BLaER1 treated with 17β-estradiol and CSF1 and Interleukin-3, amounts not matched to agents 10 nM and 100 nM (cell line): ENCODE data around the gene JADE3.
A peak's percentile ranks its signal among the peaks of the same experiment; 100 is the strongest.
"Not testable (repeated sequence)": the region's sequence is repeated elsewhere in the genome, so short reads cannot be mapped to it uniquely, and the experiment has no call there.

Experiments used
- H3K27ac ChIP-seq, 11 experiments: shearing (Covaris generic); formaldehyde crosslinking; 2 replicates each; pipeline ENCODE4 v1.8.1; 2022
- H3K27me3 ChIP-seq, 11 experiments: shearing (Covaris generic); formaldehyde crosslinking; 2 replicates each; pipeline ENCODE4 v1.8.1; 2022
- H3K36me3 ChIP-seq, 11 experiments: shearing (Covaris generic); formaldehyde crosslinking; 2 replicates each; pipeline ENCODE4 v1.8.1; 2022
- H3K4me1 ChIP-seq, 10 experiments: shearing (Covaris generic); formaldehyde crosslinking; 2 replicates each; pipeline ENCODE4 v1.8.1; 2022
- H3K4me2 ChIP-seq, 11 experiments: shearing (Covaris generic); formaldehyde crosslinking; 2 replicates each; pipeline ENCODE4 v1.8.1; 2022
- H3K4me3 ChIP-seq, 10 experiments: shearing (Covaris generic); formaldehyde crosslinking; 2 replicates each; pipeline ENCODE4 v1.8.1; 2022
- H3K9ac ChIP-seq, 11 experiments: shearing (Covaris generic); formaldehyde crosslinking; 2 replicates each; pipeline ENCODE4 v1.8.1; 2022
- H3K9me3 ChIP-seq, 11 experiments: shearing (Covaris generic); formaldehyde crosslinking; replicated peaks in 1 of 11; 2 replicates each; pipeline ENCODE4 v1.8.1; 2022
- H4K20me1 ChIP-seq, 11 experiments: shearing (Covaris generic); formaldehyde crosslinking; 2 replicates each; pipeline ENCODE4 v1.8.1; 2022
- Cebpa-rat ChIP-seq, 11 experiments: shearing (Covaris generic); IDR thresholded peaks; 2 replicates each; pipeline ENCODE4 v1.8.1; 2022

The JADE3 gene

DNA sequence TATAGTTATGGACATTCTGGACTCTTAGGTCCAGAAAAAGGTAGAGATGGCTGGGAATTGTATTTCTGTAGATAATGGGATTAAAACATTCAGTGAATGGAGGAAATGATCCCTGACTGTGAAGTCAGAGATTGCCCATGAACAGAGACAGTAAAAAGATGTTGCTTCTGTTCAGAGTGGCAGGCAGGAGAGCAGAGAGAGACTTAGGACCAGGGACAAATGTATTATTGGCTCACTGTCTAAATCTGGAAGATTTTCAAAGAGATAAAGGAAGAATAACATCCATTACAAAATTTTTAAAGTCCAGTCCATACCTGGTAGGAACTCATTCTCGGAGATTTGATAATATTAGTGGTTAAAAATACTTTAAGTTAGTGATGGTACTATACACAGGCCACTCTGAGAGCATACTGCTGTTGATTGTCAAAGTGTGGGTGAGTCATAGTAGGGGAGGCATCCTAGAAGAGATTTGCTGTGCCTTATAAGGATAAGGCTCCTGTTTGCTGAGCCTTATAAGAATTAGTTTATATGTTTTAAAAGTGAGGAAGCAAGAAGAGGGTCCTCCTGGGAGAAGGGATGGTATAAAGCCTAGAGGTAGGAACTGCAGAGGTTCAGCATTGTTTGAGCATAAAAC lies 53.0 kb downstream of the JADE3 start:
- TF ChIP-seq Cebpa-rat (IDR thresholded peaks at IDR 0.05), result no peak
- H3K4me2 ChIP-seq, result peak overlapping the region in 6 of 11 experiments; percentile 1 to 68 (median 38); a peak in 5 of 22 replicates
- no peaks in the 10 kb centered on the region for H3K9me3 ChIP-seq
- no peak overlapping the region; a peak in 2 of 22 replicates for H3K27ac ChIP-seq
- no peak overlapping the region for H3K9ac ChIP-seq
- no peaks in the 10 kb centered on the region for H3K36me3 ChIP-seq
- no peak overlapping the region for H3K4me3 ChIP-seq
- 0 out of 22 replicates have a peak, but pooled peaks cover 0 to 6% (median 0%) of the 10 kb centered on the region in 11 experiments for H3K27me3 ChIP-seq
- H4K20me1 ChIP-seq, result peaks cover 0 to 18% (median 0%) of the 10 kb centered on the region in 11 experiments; a peak in 3 of 22 replicates
- peaks cover 14 to 88% (median 75%) of the 10 kb centered on the region in 10 experiments for H3K4me1 ChIP-seq

- peak overlapping the region in 6 of 11 experiments; percentile 1 to 50 (median 42); a peak in 9 of 22 replicates for H3K9ac ChIP-seq
- H4K20me1 ChIP-seq, result peaks cover 0 to 13% (median 0%) of the 10 kb centered on the region in 11 experiments; a peak in 1 of 22 replicates
- peaks cover 12 to 69% (median 57%) of the 10 kb centered on the region in 10 experiments; a peak in 19 of 20 replicates for H3K4me1 ChIP-seq
- no peak for TF ChIP-seq Cebpa-rat (IDR thresholded peaks at IDR 0.05)
- no peaks in the 10 kb centered on the region for H3K9me3 ChIP-seq
- H3K27me3 ChIP-seq, result 0 out of 22 replicates have a peak, but pooled peaks cover 0 to 6% (median 0%) of the 10 kb centered on the region in 11 experiments
- no peak overlapping the region for H3K4me3 ChIP-seq
- H3K36me3 ChIP-seq, result no peaks in the 10 kb centered on the region
- peak overlapping the region in 10 of 11 experiments; percentile 3 to 68 (median 58); a peak in 20 of 22 replicates for H3K4me2 ChIP-seq
- H3K27ac ChIP-seq, result peak overlapping the region in 9 of 11 experiments; percentile 3 to 72 (median 53); a peak in 16 of 22 replicates
Measured at GRCh38 chrX:46967547-46967946, 55.3 kb downstream of the JADE3 start.

DNA sequence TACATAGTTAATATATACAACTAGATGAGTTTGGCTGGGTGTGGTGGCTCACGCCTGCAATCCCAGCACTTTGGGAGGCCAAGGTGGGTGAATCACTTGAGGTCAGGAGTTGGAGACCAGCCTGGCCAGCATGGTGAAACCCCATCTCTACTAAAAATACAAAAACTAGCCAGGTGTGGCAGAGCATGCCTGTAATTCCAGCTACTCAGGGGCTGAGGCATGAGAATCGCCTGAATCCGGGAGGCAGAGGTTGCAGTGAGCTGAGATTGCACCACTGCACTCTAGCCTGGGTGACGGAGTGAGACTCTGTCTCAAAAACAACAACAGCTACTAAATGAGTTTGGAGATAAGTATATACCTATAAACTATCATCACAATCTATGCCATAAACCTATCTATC lies 64.8 kb downstream of the JADE3 start:
- not testable (repeated sequence) for H3K9me3 ChIP-seq, H3K4me1 ChIP-seq, H3K27ac ChIP-seq, H3K4me2 ChIP-seq, H3K27me3 ChIP-seq, H3K9ac ChIP-seq, H3K4me3 ChIP-seq, H3K36me3 ChIP-seq
- peaks cover 0 to 14% (median 0%) of the 10 kb centered on the region in 11 experiments; a peak in 3 of 22 replicates for H4K20me1 ChIP-seq

DNA sequence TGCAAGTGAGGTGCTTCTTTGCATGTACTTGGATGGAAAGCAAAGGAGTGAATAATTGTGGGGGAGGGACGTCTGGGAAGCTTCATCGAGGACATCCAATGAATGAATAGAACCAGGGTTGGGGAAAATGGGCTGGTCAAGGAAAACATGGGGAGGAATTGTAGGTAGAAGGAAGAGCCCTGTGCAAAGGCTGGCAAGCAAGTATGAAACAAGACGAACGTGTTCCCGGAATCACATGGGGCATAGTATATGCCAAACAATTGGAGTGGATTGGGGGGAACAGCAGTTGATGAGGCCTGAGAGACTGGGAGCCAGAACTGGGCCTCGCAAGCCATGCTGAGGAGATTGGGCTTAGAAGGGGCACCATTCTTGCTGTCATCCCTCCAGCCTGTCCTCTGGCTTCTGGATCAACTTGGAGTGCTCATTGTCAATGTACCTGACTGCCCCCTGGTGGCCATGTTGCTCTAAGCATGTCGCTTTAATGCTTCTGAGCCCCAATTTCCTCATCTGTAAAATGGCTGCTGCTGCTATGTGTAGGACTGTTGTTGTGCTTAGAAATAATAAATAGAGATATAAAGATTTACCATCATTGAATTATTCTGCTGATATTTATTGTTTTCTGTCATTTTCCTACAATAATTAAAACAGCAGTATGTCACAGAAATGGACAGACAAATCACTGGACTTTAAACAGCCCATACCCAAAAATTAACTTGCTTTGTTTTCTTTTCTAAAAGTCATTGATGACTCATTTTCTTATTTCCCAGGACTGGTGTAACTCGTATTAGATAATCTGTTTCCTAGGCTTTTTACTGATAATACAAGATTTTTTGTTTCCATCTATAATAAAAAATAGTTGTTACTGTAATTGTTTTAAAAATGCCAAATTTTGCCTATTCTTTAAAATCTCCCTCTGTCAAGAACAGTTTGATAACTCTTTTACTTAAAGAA lies 66.4 kb downstream of the JADE3 start:
- H3K9ac ChIP-seq, result no peak overlapping the region
- no peak overlapping the region for H3K4me3 ChIP-seq
- H3K9me3 ChIP-seq, result peaks cover 7 to 15% (median 12%) of the 10 kb centered on the region in 11 experiments; a peak in 21 of 22 replicates
- H3K4me2 ChIP-seq, result no peak overlapping the region
- H3K27me3 ChIP-seq, result no peaks in the 10 kb centered on the region
- peaks cover 0 to 6% (median 0%) of the 10 kb centered on the region in 10 experiments; a peak in 2 of 20 replicates for H3K4me1 ChIP-seq
- H4K20me1 ChIP-seq, result peaks cover 0 to 14% (median 0%) of the 10 kb centered on the region in 11 experiments; a peak in 3 of 22 replicates
- peaks cover 0 to 10% (median 0%) of the 10 kb centered on the region in 11 experiments; a peak in 1 of 22 replicates for H3K36me3 ChIP-seq
- no peak for TF ChIP-seq Cebpa-rat (IDR thresholded peaks at IDR 0.05)
- no peak overlapping the region for H3K27ac ChIP-seq

DNA sequence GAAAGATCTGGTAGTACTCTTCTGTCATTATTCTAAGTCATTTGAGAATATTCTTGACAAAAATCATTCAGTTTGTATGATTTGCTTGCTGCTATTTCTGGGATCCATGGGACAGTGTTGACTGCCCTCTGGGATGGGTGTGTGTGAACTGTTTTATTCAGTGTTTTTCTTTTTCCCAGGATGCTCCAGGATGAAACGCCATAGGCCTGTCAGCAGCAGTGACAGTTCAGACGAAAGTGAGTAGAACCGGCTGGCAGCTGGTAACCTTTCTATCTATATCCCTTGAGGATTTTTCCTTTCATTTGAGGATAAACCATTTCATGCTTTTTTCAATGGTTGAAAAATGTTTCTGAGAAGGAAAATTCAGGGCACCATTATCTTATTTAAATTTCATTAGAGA lies 72.5 kb downstream of the JADE3 start:
- Histone ChIP-seq H3K4me1 (no peaks in the 10 kb centered on the region), H3K9me3 (peaks cover 7 to 24% (median 16%) of the 10 kb centered on the region in 11 experiments; a peak in 21 of 22 replicates), H3K9ac (no peak overlapping the region), H3K4me2 (no peak overlapping the region), H4K20me1 (no peaks in the 10 kb centered on the region), H3K27me3 (no peaks in the 10 kb centered on the region), H3K27ac (no peak overlapping the region), H3K36me3 (peaks cover 5 to 48% (median 30%) of the 10 kb centered on the region in 11 experiments; a peak in 17 of 22 replicates), H3K4me3 (no peak overlapping the region)
- no peak for TF ChIP-seq Cebpa-rat (IDR thresholded peaks at IDR 0.05)

- no peak overlapping the region for H3K9ac ChIP-seq
- peaks cover 0 to 16% (median 9%) of the 10 kb centered on the region in 11 experiments; a peak in 12 of 22 replicates for H3K9me3 ChIP-seq
- no peak for TF ChIP-seq Cebpa-rat (IDR thresholded peaks at IDR 0.05)
- H3K36me3 ChIP-seq, result peaks cover 0 to 52% (median 37%) of the 10 kb centered on the region in 11 experiments; a peak in 18 of 22 replicates
- H4K20me1 ChIP-seq, result no peaks in the 10 kb centered on the region
- H3K27me3 ChIP-seq, result no peaks in the 10 kb centered on the region
- H3K4me1 ChIP-seq, result no peaks in the 10 kb centered on the region
- no peak overlapping the region for H3K4me3 ChIP-seq
- no peak overlapping the region for H3K27ac ChIP-seq
- no peak overlapping the region for H3K4me2 ChIP-seq
Measured at GRCh38 chrX:46989548-46989947, 77.3 kb downstream of the JADE3 start.

DNA sequence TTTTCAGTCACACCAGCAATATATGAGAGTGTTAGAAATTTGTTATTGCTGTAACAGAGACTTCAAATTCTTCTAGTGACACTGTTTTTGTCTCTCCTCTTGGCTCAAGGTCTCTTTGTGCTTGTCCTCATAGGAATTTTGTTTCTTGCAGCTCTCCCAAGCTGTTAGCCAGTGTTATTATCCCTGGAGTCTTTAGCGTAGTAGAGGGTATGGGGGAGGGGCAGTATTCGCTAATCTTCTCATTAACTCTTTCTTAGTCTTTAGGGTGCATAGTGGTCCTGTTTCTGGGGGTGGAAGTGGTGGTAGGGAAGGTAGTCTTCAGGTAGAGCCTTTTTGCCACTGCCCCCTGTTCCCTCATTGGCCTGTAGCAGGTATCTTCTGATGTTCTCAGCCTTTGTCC lies 79.4 kb downstream of the JADE3 start:
- Histone ChIP-seq H3K9me3 (peaks cover 0 to 16% (median 9%) of the 10 kb centered on the region in 11 experiments; a peak in 12 of 22 replicates), H3K9ac (no peak overlapping the region), H3K4me1 (no peaks in the 10 kb centered on the region), H3K27ac (no peak overlapping the region), H3K36me3 (peaks cover 0 to 41% (median 28%) of the 10 kb centered on the region in 11 experiments; a peak in 18 of 22 replicates), H3K4me2 (no peak overlapping the region), H3K27me3 (no peaks in the 10 kb centered on the region), H4K20me1 (no peaks in the 10 kb centered on the region), H3K4me3 (no peak overlapping the region)
- no peak for TF ChIP-seq Cebpa-rat (IDR thresholded peaks at IDR 0.05)

- Histone ChIP-seq H4K20me1 (no peaks in the 10 kb centered on the region), H3K9ac (no peak overlapping the region), H3K9me3 (peaks cover 0 to 17% (median 9%) of the 10 kb centered on the region in 11 experiments; a peak in 12 of 22 replicates), H3K27ac (no peak overlapping the region), H3K36me3 (peaks cover 0 to 41% (median 24%) of the 10 kb centered on the region in 11 experiments; a peak in 18 of 22 replicates), H3K27me3 (no peaks in the 10 kb centered on the region), H3K4me2 (no peak overlapping the region), H3K4me3 (no peak overlapping the region), H3K4me1 (no peaks in the 10 kb centered on the region)
- TF ChIP-seq Cebpa-rat (IDR thresholded peaks at IDR 0.05), result no peak
Measured at GRCh38 chrX:46992070-46992469, 79.8 kb downstream of the JADE3 start.

DNA sequence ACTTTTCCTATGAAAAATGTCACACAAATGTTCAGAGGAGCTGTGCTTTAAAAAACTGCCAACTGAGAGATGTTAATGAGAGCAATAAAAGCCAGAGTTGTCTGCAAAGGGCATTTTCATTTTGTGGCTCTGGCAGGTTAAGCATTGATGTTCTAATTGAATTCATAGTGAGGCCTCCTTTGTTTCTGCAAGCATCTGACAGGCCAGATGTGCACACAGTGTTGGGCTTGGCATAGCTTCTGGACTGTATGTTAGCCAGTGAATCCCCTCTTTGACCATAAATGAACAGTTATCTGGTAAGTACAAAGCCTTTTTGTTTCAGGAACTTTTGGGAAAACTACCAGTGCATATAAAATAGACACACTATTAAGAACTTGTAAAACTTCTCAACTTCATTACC lies 81.9 kb downstream of the JADE3 start:
- Histone ChIP-seq H3K27me3 (no peaks in the 10 kb centered on the region), H3K9ac (no peak overlapping the region), H3K4me3 (no peak overlapping the region), H3K36me3 (peaks cover 4 to 40% (median 26%) of the 10 kb centered on the region in 11 experiments; a peak in 20 of 22 replicates), H3K4me1 (no peaks in the 10 kb centered on the region), H4K20me1 (no peaks in the 10 kb centered on the region), H3K27ac (no peak overlapping the region), H3K4me2 (no peak overlapping the region), H3K9me3 (peaks cover 5 to 28% (median 11%) of the 10 kb centered on the region in 11 experiments; a peak in 14 of 22 replicates)
- TF ChIP-seq Cebpa-rat (IDR thresholded peaks at IDR 0.05), result no peak
